Lung microvascular endothelial cell (primary cell): ENCODE measurements around the gene ZNF805. TPM values are rescaled to one million over a fixed set of nuclear protein-coding genes. Genes with fewer than 3 reads are reported as not detected.
A peak's percentile ranks its signal among the peaks of the same experiment; 100 is the strongest.

ENCODE experiments used
- DNase-seq, 2 donors: peaks; one replicate each; pipeline versions ENCODE4 v3.0.0 to v3.0.0-alpha.2; 2010; ENCODE audit warnings: low read depth in 2 of 2
- total RNA-seq: library from RNA; depleted of rRNA; stranded (reverse); fragments of >200 nt; gene quantifications from 2 replicates; pipeline ENCODE4 v1.2.1, GENCODE V29; 2014

Gene ZNF805
- total RNA-seq, 1 donor from 2014 or later = 32.7 TPM

DNA sequence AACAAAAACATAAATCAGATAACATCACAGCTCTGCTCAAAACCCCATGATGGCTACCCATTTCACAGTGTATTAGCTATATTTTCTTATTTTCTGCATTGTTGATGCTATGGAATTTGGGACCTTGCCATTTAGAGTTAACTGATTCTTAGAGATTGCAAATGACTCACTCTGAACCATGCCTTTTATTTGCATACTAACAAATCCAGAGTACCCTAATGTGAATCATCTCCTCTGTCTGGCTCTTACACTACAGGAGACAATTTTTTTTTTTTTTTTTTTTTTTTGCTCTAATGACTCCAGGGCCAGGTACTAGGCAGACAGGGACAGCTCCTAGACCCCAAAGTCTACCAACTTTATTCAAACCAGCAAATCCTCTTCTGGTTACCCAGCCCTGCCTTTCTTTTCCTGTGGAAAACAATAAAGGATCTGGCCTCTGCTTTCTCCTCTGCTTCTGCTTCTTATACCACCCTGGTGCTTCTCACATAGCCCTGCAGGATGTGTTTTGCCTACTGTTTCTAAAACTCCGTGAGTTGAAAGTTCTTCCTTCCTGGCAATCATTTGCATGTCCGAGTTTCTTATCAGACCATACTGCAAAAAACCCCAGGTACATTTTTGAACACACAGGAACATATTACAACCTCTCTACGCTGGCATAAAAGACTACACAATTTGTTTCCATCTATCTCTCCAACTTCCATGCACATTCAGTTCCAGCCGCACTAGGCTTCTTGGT lies 29.3 kb downstream of the ZNF805 start:
- peak in 1 of 2 donors; percentile 61 for DNase-seq

GRCh38 chr19:57271280-57271679 lies 30.8 kb downstream of the ZNF805 start:
- DNase-seq = no peak

DNA sequence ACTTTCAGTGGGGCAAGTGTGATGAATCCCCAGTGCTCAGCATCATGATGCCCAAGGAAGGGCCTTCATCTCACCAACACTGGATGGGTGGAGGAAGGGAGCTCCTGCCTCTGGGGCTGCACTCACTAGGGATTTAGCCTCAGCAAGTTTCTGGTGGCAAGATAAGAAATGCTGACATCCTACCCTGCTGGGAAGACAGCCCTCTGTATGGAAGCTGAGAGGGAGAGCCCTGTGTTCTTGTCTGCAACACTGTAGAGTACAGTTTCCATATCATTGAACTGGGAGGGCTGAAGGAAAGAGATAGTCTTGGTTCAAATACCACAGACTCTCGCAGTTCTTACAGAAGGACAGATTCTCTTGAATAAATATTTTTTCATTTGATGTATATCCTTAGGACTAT lies 32.6 kb downstream of the ZNF805 start:
- DNase-seq = no peak

- no peak for DNase-seq
Measured at GRCh38 chr19:57276430-57276829, 36.0 kb downstream of the ZNF805 start.

GRCh38 chr19:57278481-57278880 lies 38.0 kb downstream of the ZNF805 start:
- peak in 1 of 2 donors; percentile 10 for DNase-seq

- peak; percentile 96 for DNase-seq
Measured at GRCh38 chr19:57279418-57280164, 39.2 kb downstream of the ZNF805 start.

- DNase-seq = peak; percentile 98 to 99
Measured at GRCh38 chr19:57280165-57280961, 39.9 kb downstream of the ZNF805 start, which contains the start of gene ZNF460. Gene ZNF460, plus strand, starts transcription at chr19:57280485. Its CDS starts 322 bp downstream, at chr19:57280807.

GRCh38 chr19:57280962-57281400 lies 40.5 kb downstream of the ZNF805 start:
- peak in 1 of 2 donors; percentile 43 for DNase-seq

DNA sequence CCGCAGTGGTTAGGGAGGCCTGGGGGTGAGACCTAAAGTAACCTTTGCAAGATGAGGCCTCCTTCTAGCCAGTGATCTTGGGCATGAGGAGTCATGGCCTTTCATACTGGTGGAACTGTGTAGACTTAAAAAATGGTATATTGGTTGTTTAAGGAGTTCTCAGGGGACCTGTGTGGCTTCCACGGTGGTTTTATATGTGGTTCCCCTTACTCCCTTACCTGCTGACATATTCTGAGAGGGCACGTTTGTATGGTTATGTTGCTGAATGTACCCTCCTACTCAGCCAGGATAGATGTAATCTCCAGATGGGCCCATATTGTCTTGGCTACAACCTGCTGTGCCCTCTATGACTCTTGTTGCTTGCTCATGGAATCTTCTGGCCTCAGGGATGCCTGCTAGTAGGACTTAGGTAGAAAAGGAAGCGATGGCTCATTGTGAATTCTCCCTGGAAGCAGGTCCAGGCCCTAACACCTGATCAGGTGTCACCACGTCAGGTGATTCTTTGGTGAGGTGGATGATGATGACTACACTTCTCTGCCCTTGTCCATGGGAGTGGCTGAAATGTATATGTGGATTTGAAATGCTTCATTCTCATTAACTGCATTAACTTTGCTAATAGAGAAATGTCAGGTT lies 41.7 kb downstream of the ZNF805 start:
- DNase-seq = no peak

DNA sequence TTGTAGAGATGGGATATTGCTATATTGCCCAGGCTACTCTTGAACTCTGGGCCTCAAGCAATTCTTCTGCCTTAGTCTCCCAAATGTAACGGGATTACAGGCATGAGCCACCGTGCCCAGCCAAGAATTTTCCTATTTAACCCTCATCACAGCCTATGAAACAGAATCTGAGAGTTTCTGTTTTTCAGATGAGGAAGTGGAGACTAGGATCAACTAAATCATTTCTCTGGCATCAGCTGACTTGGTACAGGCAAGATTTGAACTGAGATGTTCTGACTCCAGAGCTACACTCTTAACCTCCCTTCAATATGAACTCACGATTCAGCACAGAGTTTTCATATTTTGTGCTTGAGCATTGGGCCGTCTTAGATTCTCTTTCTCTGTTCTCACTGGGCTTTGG lies 47.9 kb downstream of the ZNF805 start:
- DNase-seq = no peak

GRCh38 chr19:57290970-57291369 lies 50.5 kb downstream of the ZNF805 start:
- DNase-seq = no peak

- no peak for DNase-seq
Measured at GRCh38 chr19:57292547-57292946, 52.1 kb downstream of the ZNF805 start.

DNA sequence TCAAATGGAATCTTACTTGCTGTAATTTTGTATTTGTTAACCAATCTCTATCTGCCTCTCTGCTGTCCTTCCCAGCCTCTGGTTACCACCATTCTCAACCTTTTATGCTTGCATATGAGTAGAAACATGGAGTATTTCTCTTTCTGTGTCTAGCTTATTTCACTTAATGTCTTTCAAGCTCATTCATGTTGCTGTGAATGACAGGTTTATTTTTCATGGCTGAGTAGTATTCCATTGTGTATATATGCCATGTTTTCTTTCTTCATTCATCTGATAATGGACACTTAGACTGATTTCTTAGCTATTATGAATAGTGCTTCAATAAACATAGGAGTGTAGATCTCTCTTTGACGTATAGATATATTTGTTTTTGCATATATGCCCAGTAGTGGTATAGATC lies 53.3 kb downstream of the ZNF805 start:
- no peak for DNase-seq

DNA sequence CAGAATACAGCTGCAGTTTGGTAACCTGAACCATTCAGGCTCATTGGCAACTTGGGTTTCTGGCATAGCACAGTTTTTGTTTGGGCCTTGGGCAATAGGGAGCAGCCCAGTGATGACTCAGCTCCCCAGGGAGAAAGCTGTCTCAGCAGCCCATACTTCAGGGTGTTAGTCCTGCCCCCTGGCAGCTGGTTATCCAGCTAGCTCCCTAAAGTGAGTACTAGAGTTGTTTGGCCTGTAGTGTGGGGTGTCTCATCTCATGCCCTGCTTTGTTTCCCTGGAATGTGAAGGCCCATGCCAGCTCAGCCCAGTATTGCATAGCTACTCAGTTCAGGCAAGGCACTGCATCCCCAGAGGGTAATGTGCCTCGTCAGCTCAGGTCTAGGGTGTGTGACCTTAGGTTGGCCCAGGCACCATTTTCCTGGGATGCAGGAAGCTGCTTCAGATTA lies 61.6 kb downstream of the ZNF805 start:
- DNase-seq = peak in 1 of 2 donors; percentile 34

- no peak for DNase-seq
Measured at GRCh38 chr19:57302727-57303401, 62.4 kb downstream of the ZNF805 start.

Other genes starting within 250 kb of the ZNF805 start
- gene USP29, start 120.6 kb upstream of the ZNF805 start, total RNA-seq = not detected in 2 replicates
- gene ZIM3, start 95.4 kb upstream of the ZNF805 start, total RNA-seq = not detected in 2 replicates
- not detected in 2 replicates for gene DUXA, start 73.1 kb upstream of the ZNF805 start, total RNA-seq
- gene ZNF264, start 49.1 kb upstream of the ZNF805 start, total RNA-seq = 7.6 and 14.7 TPM in 2 replicates
- 0.20 and 0.87 TPM in 2 replicates for gene AURKC, start 9.6 kb upstream of the ZNF805 start, total RNA-seq
- gene ZNF460, start 39.9 kb downstream of the ZNF805 start, total RNA-seq = 27.9 and 63.1 TPM in 2 replicates
- gene ZNF543, start 79.8 kb downstream of the ZNF805 start, total RNA-seq = 6.5 and 9.3 TPM in 2 replicates
- gene ZNF304, start 110.6 kb downstream of the ZNF805 start, total RNA-seq = 6.5 and 10.3 TPM in 2 replicates
- gene TRAPPC2B, start 122.9 kb downstream of the ZNF805 start, total RNA-seq = 6.1 and 9.1 TPM in 2 replicates
- gene ZNF547, start 122.9 kb downstream of the ZNF805 start, total RNA-seq = 1.7 and 3.0 TPM in 2 replicates
- 8.1 and 11.3 TPM in 2 replicates for gene ZNF548, start 149.2 kb downstream of the ZNF805 start, total RNA-seq
- 6.8 and 10.9 TPM in 2 replicates for gene ZNF17, start 170.5 kb downstream of the ZNF805 start, total RNA-seq
- 6.5 and 8.7 TPM in 2 replicates for gene ZNF749, start 194.7 kb downstream of the ZNF805 start, total RNA-seq
- under 0.01 and 0.40 TPM in 2 replicates for gene VN1R1, start 216.5 kb downstream of the ZNF805 start, total RNA-seq
- 10.9 and 12.9 TPM in 2 replicates for gene ZNF772, start 236.9 kb downstream of the ZNF805 start, total RNA-seq
- gene ZNF419, start 247.1 kb downstream of the ZNF805 start, total RNA-seq = 7.0 and 9.7 TPM in 2 replicates